HG03571 (cell line): ENCODE results near the gene UQCRC1.

Experiments used
- ATAC-seq: cut with Tn5 transposase; IDR thresholded peaks from one replicate; pipeline ENCODE4 v1.9.1; 2021; ENCODE audit not compliant: unreplicated experiment

UQCRC1 gene

GRCh38 chr3:48599509-48600285, 9.7 kb downstream of the UQCRC1 start:
- ATAC-seq: no peak

- no peak for ATAC-seq
Measured at GRCh38 chr3:48599077-48599501, 10.4 kb downstream of the UQCRC1 start.

- ATAC-seq: no peak
Measured at GRCh38 chr3:48598323-48599076, 10.9 kb downstream of the UQCRC1 start.

GRCh38 chr3:48597408-48597800, 12.0 kb downstream of the UQCRC1 start:
- no peak for ATAC-seq

GRCh38 chr3:48596676-48597407, 12.6 kb downstream of the UQCRC1 start:
- ATAC-seq: no peak

- ATAC-seq: no peak
Measured at GRCh38 chr3:48596157-48596556, 13.3 kb downstream of the UQCRC1 start.

- ATAC-seq: no peak
Measured at GRCh38 chr3:48595526-48596121, 13.8 kb downstream of the UQCRC1 start.

- no peak for ATAC-seq
Measured at GRCh38 chr3:48595075-48595525, 14.3 kb downstream of the UQCRC1 start, which contains the start of gene COL7A1. Gene COL7A1, minus strand, starts transcription at chr3:48595329. Its CDS starts 170 bp downstream, at chr3:48595159.

- ATAC-seq: no peak
Measured at GRCh38 chr3:48594417-48595049, 14.9 kb downstream of the UQCRC1 start.

- ATAC-seq: no peak
Measured at GRCh38 chr3:48593337-48593736, 16.1 kb downstream of the UQCRC1 start.

- ATAC-seq: no peak
Measured at GRCh38 chr3:48592519-48593087, 16.8 kb downstream of the UQCRC1 start.

GRCh38 chr3:48591886-48592518, 17.4 kb downstream of the UQCRC1 start:
- no peak for ATAC-seq

- no peak for ATAC-seq
Measured at GRCh38 chr3:48591436-48591835, 18.0 kb downstream of the UQCRC1 start.

- no peak for ATAC-seq
Measured at GRCh38 chr3:48588230-48588629, 21.2 kb downstream of the UQCRC1 start.

- ATAC-seq: no peak
Measured at GRCh38 chr3:48587686-48588085, 21.8 kb downstream of the UQCRC1 start.

- no peak for ATAC-seq
Measured at GRCh38 chr3:48585411-48585810, 24.0 kb downstream of the UQCRC1 start.

GRCh38 chr3:48584836-48585235, 24.6 kb downstream of the UQCRC1 start:
- no peak for ATAC-seq

GRCh38 chr3:48581621-48582481, 27.6 kb downstream of the UQCRC1 start:
- ATAC-seq: no peak

GRCh38 chr3:48576647-48577046, 32.8 kb downstream of the UQCRC1 start:
- ATAC-seq: no peak
